ENCODE data around the gene CAPN10. TPM values are rescaled to one million over a fixed set of nuclear protein-coding genes. Genes with fewer than 3 reads are reported as not detected.
A peak's percentile ranks its signal among the peaks of the same experiment; 100 is the strongest.

The CAPN10 gene
- total and polyA plus RNA-seq, 4 donors: 28.2 to 42.9 (median 33.5) TPM

GRCh38 chr2:240620149-240620731, 33.7 kb downstream of the CAPN10 start:
- H3K9ac ChIP-seq (ENCODE audit: insufficient read depth in 1 of 2, low read length in 2 of 2): no peak overlapping the region
- H3K27me3 ChIP-seq (ENCODE audit: control insufficient read depth in 3 of 3, insufficient read depth in 3 of 3, low read length in 2 of 3): no peaks in the 10 kb centered on the region
- no peak overlapping the region for H3K27ac ChIP-seq (ENCODE audit: low read depth in 1 of 2, low read length in 1 of 2)
- WGBS, 2 donors: 91 to 93% methylated on average over 11 to 13 of the region's 13 CpGs
- no peak overlapping the region for H3K4me3 ChIP-seq
- H3K4me1 ChIP-seq (ENCODE audit: control insufficient read depth in 5 of 5, insufficient read depth in 5 of 5, low read length in 5 of 5): peaks cover 0 to 11% (median 0%) of the 10 kb centered on the region in 5 donors
- TF ChIP-seq, protein P1, sequence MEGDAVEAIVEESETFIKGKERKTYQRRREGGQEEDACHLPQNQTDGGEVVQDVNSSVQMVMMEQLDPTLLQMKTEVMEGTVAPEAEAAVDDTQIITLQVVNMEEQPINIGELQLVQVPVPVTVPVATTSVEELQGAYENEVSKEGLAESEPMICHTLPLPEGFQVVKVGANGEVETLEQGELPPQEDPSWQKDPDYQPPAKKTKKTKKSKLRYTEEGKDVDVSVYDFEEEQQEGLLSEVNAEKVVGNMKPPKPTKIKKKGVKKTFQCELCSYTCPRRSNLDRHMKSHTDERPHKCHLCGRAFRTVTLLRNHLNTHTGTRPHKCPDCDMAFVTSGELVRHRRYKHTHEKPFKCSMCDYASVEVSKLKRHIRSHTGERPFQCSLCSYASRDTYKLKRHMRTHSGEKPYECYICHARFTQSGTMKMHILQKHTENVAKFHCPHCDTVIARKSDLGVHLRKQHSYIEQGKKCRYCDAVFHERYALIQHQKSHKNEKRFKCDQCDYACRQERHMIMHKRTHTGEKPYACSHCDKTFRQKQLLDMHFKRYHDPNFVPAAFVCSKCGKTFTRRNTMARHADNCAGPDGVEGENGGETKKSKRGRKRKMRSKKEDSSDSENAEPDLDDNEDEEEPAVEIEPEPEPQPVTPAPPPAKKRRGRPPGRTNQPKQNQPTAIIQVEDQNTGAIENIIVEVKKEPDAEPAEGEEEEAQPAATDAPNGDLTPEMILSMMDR (IDR thresholded peaks at IDR 0.05; ENCODE audit: control extremely low read depth, extremely low read depth): no peak
- H3K9me3 ChIP-seq (ENCODE audit: control insufficient read depth in 4 of 4, insufficient read depth in 3 of 4, low read length in 3 of 4): peaks cover 0 to 2% (median 0%) of the 10 kb centered on the region in 4 donors
- H3K36me3 ChIP-seq (ENCODE audit: control insufficient read depth in 4 of 4, insufficient read depth in 4 of 4, low read length in 4 of 4): no peaks in the 10 kb centered on the region
- ATAC-seq (ENCODE audit: insufficient read depth, low FRiP score) (no peak), DNase-seq (peak in 1 of 3 donors; percentile 9)

GRCh38 chr2:240620859-240621258, 34.3 kb downstream of the CAPN10 start:
- H3K9me3 ChIP-seq (ENCODE audit: control insufficient read depth in 4 of 4, insufficient read depth in 3 of 4, low read length in 3 of 4): peaks cover 0 to 2% (median 0%) of the 10 kb centered on the region in 4 donors
- DNase-seq: no peak
- H3K36me3 ChIP-seq (ENCODE audit: control insufficient read depth in 4 of 4, insufficient read depth in 4 of 4, low read length in 4 of 4): no peaks in the 10 kb centered on the region
- no peak for ATAC-seq (ENCODE audit: insufficient read depth, low FRiP score)
- WGBS, 2 donors: 67 to 73% methylated on average over 7 of the region's 7 CpGs
- H3K4me1 ChIP-seq (ENCODE audit: control insufficient read depth in 5 of 5, insufficient read depth in 5 of 5, low read length in 5 of 5): peaks cover 0 to 9% (median 0%) of the 10 kb centered on the region in 5 donors
- H3K4me3 ChIP-seq: no peak overlapping the region
- no peak overlapping the region for H3K9ac ChIP-seq (ENCODE audit: insufficient read depth in 1 of 2, low read length in 2 of 2)
- TF ChIP-seq, protein P1 (IDR thresholded peaks at IDR 0.05; ENCODE audit: control extremely low read depth, extremely low read depth): no peak
- no peaks in the 10 kb centered on the region for H3K27me3 ChIP-seq (ENCODE audit: control insufficient read depth in 3 of 3, insufficient read depth in 3 of 3, low read length in 2 of 3)
- H3K27ac ChIP-seq (ENCODE audit: low read depth in 1 of 2, low read length in 1 of 2): no peak overlapping the region

DNA sequence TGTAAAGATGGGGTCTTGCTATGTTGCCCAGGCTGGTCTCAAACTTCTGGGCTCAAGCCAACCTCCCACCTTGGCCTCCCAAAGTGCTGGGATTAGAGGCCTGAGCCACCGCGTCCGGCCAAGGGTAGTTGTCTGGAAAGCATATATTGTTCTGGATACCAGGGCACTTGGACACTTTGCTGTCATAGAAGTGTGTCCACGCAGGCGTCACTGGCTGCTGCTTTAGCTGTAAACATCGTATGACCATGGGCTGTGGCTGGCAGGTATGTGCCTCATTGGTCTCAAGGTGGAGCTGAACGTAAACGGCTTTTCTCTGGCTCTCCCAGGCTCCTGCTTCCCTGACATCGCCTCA, 35.5 kb downstream of the CAPN10 start:
- no peaks in the 10 kb centered on the region for H3K9me3 ChIP-seq (ENCODE audit: control insufficient read depth in 4 of 4, insufficient read depth in 3 of 4, low read length in 3 of 4)
- H3K4me3 ChIP-seq: no peak overlapping the region
- H3K36me3 ChIP-seq (ENCODE audit: control insufficient read depth in 4 of 4, insufficient read depth in 4 of 4, low read length in 4 of 4): no peaks in the 10 kb centered on the region
- H3K27me3 ChIP-seq (ENCODE audit: control insufficient read depth in 3 of 3, insufficient read depth in 3 of 3, low read length in 2 of 3): no peaks in the 10 kb centered on the region
- no peak for ATAC-seq (ENCODE audit: insufficient read depth, low FRiP score)
- TF ChIP-seq, protein P1 (IDR thresholded peaks at IDR 0.05; ENCODE audit: control extremely low read depth, extremely low read depth): no peak
- H3K4me1 ChIP-seq (ENCODE audit: control insufficient read depth in 5 of 5, insufficient read depth in 5 of 5, low read length in 5 of 5): peaks cover 0 to 12% (median 0%) of the 10 kb centered on the region in 5 donors
- DNase-seq: no peak
- 71 to 88% methylated on average over 9 of the region's 9 CpGs for WGBS, 2 donors
- H3K9ac ChIP-seq (ENCODE audit: insufficient read depth in 1 of 2, low read length in 2 of 2): no peak overlapping the region
- no peak overlapping the region for H3K27ac ChIP-seq (ENCODE audit: low read depth in 1 of 2, low read length in 1 of 2)
